ENCODE measurements around the gene RREB1.

The RREB1 gene

DNA sequence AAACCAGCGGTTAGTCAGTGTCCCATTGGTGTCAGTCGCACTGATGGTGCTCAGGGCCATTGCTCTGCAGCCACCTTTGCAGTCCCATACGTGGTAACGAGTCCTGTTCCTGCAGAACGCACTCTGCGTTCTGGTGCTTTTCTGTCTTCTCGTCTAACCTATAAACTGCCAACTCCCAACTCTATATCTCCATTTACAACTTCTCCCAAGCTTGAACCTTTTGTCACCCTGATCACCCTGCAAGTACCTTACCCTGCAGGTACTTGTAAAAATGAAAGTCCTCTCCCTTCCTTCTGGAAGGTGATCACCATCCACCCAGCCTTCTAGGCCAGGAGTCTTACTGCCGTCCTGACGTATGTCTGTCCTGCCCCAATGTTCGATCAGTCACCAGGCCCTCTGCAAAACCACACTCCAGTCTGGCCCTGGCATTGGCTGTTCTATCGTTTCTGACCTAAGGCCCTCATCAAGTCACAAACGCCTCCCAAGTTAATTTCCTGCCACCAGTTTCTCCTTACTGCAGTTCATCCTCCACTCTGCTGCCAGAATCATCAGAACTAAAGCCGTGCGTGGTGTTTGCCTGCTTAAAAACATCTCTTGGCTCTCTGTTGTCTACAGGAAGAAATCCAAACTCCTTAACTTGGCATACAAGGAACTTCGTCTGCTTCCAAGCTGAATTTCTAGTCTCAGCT, 7.9 kb downstream of the RREB1 start:
- intact Hi-C loops (cut with DNase I), result loop anchor here (10.0 kb wide), 1 partner anchor 119 kb away; no protein-coding TSS in a partner anchor
- DNase-seq, result no peak

DNA sequence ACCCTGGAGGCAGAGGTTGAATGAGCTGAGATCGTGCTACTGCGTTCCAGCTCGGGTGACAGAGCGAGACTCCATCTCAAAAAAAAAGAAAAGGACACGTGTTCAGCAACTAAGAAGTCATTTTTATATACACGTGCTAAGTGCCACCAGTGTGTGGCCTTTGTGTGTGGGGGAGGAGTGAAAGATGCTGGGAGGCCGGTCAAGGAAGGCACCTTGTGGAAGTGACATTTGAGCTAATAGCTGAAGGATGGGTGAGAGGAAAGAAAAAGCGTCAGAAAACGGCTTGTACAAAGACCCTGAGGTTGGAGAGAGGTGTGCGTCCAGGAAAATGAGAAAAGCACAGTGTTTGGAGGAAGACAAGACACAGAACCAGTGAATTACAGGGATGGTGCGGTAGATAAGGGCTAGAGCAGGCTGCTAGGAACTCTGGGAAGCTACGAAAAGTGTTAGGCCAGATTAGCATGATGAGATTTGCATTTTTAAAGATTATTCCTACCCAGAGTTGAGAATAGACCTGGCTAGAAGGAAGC, 11.6 kb downstream of the RREB1 start:
- intact Hi-C loops (cut with DNase I), result loop anchor here (10.0 kb wide), 1 partner anchor 115 kb away; no protein-coding TSS in a partner anchor
- no peak for DNase-seq

DNA sequence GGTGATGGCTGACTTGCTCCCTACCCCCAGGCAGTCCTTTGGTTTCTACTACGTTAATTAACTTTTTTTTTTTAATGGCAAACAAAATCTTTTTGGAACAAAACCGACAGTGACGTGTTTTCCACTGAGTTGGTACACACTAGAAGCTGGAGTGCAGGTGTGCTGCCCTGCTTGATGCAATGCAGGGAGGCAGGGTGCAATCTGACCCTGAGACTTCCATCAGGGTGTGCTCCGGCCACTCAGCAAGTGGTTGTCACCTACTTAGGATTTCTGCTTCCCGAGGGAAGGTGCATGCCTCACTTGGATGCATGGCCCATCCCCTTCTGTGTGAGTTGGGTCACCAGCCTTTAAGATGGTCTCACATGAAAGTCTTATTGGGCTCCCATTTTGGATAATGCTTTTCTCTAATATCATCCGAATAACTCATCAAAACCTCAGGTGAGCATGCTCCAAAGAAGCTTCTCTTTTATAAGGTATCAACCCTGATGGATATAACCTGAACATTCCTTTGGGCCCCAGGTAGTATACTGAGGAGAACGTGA, 14.0 kb downstream of the RREB1 start:
- no peak for DNase-seq
- intact Hi-C loops (cut with DNase I), result no loop called here

DNA sequence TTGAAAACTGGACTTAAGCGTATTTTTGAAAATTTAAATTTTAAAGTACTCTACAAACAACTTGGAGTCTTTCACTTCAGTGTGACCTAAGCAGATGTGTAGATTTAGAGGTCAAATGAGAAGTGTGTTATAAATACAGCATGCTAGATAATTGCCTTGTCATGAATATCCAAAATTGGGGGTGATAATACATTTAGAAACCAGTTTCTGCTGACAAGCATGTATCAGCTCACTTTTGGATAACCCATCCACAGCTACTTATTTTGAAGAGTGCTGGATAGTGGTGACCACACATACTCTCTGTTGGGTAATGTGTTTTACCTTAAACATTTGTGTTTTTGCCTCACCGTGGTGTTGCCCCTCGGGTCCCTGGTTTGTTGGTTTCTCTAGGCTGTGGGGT, 14.9 kb downstream of the RREB1 start:
- intact Hi-C loops (cut with DNase I), result no loop called here
- no peak for DNase-seq

DNA sequence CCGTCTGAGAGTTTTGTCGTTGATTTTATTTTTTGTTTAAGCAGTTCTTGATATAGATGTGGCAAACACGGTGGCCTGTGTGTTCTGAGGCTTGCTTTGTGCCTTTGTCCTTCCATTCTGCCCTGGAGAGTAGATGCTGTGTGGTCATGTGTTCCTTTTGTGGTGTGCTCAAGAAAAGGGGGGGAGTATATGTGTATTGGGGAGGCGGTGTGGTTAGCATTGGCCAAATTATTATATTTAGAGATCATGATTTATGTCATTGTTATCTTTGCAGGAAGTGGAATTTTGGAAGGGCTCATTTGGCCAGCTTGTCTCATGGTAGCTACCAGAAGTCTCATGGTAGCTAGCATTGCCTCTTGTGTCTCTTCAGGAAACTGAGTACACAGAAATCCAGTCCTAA, 16.4 kb downstream of the RREB1 start:
- DNase-seq, result peak in 1 of 42 donors; percentile 9
- intact Hi-C loops (cut with DNase I), result no loop called here

DNA sequence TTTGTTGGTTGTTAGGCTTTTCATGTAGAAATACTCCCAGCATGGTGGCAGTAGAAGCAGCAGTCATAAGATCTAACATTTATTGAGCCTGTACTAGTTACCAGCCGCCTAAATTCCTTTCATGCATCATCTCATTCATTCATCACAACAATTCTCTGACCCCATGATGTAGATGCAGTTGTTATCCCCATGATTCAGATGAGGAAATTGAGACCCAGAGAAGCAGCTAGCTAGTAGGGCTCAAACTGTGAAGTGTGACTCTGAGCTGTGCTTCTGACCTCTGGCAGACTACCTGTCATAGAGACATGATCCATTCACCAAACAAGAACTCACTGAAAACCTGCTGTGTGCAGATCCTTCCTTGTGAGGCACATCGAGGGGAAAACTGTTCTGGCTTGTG, 16.9 kb downstream of the RREB1 start:
- peak in 1 of 42 donors; percentile 21 for DNase-seq
- intact Hi-C loops (cut with DNase I), result no loop called here

DNA sequence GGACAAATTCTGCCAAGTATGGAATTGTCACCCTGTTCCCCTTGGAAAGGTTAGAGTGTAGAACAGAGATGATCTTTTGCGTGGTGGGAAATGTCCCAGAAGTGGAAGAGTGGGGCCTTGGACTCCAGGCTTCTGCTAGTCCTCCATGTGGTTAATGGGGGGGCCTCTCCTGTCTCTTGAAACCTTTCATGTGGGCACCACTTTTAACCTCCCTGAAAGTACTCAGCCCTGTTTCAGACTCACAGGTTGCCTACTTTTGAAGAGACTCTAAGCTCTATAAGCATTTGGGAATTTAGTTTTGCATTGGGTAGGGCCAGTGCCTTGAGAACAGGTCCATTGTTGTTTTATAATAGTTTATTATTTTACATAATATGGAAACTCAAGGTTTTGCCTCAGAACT, 17.5 kb downstream of the RREB1 start:
- intact Hi-C loops (cut with DNase I), result no loop called here
- DNase-seq, result peak in 1 of 42 donors; percentile 12

DNA sequence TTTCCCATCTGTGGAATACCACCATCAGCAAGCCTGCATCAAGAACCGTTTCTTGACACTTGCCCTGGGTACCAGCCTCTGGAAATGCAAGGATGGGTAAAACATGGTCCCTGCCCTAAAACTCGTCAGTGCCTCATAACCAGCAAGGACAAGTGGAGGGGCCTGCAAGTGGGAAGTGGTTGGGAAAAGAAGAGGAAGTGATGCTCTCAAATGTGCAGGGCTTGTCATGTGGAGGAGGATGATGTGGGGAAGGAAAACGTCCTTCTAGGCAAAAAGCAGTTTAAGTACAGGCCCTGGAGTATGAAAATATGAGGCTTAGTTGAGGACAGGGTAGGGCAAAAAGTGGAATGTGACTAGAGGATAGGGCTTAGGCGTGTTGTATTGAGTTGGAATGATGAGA, 19.0 kb downstream of the RREB1 start:
- DNase-seq, result peak in 3 of 42 donors; percentile 18 to 37 (median 26)
- intact Hi-C loops (cut with DNase I), result no loop called here

DNA sequence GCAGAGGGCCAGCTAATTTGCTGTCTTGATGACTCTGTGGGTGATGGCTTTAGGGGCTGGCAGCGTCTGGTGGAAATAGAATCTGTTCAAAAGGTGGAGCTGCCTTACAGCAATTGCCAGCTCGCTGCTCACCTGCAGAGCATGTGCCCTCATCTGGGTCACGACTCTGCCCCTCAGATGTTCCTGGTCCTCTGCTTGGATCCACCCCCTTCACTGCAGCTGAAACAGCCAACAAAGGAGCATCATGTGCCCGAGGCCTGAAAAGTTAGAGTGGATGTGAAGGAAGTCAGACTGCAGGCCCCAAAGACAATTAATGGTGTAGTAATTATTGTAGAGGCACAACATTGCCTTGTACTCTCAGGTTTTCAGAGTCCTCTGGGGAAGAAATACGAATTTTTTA, 19.9 kb downstream of the RREB1 start:
- intact Hi-C loops (cut with DNase I), result no loop called here
- DNase-seq, result peak in 1 of 42 donors; percentile 27

DNA sequence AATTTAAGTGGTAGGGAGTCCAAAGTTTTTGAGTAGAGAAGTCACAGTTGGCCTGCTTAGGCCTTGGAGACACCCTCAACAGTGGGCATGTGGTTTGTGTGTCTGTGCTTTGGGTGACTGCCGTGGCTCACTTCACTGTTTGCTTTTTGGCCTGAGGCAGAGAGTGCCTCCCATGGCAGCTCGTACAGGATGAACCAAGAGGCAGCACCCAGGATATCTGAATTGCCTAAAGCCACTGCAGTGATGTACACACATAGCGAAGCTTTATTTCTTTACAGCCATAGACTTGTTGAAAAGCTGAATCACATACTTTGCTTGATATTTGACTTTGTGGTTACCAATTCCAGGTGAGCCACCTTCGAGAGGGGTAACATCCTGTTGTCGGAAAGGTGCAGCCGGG, 21.6 kb downstream of the RREB1 start:
- intact Hi-C loops (cut with DNase I), result no loop called here
- no peak for DNase-seq

DNA sequence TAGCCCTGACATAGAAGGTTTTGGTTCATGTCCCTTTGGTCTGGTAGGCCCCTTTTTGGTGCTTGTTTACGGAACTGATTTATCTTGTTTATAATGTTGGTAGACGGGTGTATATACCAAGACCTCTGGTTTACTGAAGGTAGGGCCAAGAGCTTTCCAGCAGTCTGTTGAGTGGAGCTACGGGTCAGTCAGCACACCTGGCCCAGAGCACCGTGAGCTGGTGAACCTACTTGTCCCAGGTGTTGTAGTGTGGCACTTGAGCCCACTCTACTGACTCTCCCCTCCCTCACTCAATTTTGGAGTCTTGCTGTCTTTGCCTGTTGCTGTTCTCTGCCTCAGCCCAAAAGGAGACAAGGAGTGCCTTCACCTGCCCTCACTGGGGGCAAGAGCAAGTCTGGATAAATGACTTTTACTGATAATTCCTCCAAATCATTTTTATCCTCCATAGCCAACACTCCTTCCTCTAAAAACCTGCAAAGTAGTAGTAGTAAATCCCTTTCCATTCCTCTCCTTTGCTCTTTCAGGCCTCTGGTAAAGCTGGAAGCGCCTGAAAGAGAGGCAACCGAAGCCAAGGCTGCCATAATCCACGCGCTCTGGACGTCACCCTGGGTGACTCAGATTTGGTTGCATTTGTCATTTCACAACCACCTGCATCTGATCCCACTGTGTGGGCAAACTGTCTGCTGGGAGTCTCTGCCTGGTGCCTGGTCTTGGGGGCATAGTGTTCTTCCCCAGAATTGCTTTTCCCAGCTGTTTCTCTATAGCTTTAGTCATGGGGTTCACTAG, 22.2 kb downstream of the RREB1 start:
- intact Hi-C loops (cut with DNase I), result no loop called here

DNA sequence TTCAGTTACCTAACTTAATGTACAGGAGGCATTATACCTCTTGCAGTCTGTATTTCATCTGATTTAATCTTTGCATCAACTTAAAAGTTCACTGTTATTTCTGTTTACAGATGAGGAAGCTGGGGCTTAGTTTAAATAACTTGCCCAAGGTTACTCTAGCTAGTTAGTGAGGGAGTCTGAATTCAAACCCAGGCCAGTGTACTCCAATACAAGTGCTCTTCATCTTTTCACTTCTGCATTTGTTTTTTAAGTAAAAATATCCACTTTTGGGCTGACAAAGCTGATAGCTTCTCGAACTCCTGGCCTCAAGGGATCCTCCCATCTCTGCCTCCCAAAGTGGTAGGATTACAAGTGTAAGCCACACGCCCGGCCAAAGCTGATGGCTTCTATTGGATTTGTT, 23.6 kb downstream of the RREB1 start:
- DNase-seq, result no peak
- intact Hi-C loops (cut with DNase I), result no loop called here

More for the DNA sequence above, 22.2 kb downstream of the RREB1 start:
- DNase-seq, result peak in 2 of 42 donors; percentile 24 to 36

DNA sequence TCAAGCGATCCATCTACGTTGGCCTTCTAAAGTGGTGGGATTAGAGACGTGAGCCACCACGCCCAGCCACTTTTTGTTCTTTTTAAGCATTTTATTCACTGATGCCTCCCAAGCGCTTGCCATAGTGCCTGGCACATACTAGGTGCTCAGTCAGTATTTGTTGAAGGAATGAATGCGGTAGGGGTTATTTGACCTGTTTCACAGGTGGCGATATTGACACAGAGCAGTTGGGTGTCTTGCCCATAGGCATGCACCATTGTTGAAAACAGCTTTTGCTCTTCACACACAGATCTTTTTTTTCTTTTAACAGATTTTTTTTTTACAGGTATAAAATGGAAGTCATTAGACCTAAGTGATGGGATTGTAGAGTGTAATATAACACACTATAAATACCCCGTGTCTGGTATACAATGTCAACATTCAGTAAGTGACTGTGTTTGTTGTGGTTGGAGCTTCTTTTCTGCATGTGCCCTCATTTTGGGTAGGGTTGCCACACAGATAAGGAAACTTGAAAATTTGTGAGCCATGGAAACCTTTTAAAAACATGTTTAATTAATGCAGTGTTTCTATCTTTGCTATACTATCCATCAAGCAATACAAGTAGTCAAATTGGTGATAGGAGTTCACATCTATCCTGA, 24.8 kb downstream of the RREB1 start:
- intact Hi-C loops (cut with DNase I), result no loop called here
- peak in 1 of 42 donors; percentile 13 for DNase-seq

DNA sequence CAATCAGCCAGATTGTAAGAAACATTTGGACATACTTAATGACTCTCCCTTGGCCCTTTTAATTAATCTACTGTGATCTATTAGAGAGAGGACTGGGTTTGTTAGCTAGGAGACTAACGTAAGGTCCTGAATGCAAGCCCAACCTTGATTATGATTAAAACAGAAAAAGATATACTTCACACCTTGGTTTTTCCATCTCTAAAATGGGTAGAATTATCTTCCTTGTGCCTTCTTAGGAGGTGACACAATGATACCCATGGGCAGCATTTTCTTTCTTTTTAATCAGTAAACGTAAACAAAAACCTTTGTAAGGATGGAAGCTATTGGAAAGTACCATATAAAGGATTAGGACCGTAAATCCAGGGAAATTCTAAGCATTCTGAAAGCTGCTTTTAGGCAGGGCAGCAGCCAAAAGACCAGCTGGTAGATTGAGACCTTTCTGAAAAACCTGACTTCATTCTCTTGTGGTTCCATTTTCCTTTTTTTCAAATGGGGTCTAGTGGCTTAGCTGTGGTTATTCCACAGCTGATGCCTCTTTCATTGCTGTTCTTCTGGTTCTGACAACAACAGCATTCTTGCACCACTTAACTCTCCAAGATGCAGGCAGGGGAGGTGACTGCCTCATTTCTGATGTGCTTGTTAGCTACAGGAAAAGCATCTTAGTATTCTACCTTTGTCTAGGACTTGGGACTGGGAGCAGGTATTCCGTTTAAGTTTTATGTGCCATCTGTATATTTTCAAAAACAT, 27.4 kb downstream of the RREB1 start:
- no peak for DNase-seq
- intact Hi-C loops (cut with DNase I), result no loop called here

DNA sequence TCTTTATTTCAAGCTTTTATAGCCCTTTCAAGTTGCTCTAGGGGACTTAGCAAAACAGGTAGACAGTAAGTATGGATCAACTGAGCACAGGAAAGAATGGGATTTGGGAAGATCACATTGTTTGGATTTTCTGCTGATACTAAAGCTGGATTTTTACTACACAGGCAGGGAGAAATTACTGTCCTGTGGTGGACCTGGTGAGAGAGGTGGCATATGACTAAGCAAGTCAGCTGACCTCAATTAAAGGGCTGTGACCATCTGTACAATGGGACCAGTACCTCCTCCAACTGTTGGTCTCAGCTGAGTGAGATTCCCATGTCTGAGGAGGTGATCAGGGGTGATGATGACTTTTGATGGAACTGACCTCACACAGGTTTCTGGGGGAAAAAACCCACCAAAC, 28.0 kb downstream of the RREB1 start:
- intact Hi-C loops (cut with DNase I), result no loop called here
- DNase-seq, result no peak

DNA sequence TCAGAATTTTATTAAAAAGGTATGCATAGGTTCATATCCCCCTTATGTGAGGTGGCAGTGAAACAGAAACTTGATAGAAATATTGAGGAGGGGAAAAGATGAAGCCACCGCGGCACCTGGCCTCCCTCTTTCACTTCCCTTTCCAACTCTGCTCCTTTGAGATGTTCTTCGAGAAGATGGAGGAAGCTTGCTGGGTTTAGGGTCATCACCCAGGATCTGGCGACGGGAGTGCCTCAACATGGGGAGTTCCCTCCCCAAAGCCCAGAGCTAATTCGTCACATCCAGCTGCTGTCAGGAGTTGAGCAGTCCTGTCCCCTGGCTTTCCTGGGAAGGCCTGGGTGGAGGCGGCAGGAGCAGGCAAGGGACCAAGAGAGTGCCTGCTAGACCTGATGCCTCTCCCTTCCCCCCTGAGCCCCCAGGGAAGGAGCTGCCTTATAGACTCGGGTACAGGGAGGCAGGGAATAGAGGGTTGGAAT, 29.1 kb downstream of the RREB1 start:
- intact Hi-C loops (cut with DNase I), result no loop called here
- DNase-seq, result no peak

DNA sequence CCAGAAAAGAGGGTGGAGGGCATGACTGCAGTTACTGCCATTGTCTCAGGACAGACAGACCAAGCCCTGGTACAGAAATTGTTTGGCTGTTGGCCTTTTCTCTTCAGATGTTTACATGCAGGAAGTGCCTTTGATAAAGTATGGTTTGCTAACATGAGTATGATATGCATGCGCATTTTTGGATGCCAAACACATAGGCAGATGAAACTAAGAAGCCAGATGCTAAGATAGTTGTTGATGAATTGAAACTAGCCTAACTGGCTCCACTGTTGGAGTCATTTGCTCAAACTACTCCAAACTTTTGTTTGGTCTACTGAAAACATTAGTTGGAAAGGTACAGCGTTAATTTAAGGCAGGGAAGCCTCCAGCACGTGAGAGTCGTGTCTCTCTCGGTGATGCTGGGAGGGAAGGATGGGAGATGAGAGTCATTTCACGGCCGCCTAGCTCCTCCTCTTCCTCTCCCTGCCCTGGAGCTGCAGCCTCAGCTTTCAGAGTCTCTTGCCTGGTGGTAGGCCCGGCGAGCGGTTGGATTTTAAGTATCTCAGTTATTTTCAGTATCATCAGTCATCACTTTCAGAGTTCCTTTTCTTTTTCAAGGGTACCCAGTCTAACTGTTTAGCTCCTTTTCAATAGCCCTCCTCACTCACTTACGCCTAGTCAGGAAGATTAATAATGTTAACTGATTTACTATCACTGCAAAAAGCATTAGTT, 29.7 kb downstream of the RREB1 start:
- intact Hi-C loops (cut with DNase I), result no loop called here
- peak in 13 of 42 donors; percentile 20 to 61 (median 36) for DNase-seq

DNA sequence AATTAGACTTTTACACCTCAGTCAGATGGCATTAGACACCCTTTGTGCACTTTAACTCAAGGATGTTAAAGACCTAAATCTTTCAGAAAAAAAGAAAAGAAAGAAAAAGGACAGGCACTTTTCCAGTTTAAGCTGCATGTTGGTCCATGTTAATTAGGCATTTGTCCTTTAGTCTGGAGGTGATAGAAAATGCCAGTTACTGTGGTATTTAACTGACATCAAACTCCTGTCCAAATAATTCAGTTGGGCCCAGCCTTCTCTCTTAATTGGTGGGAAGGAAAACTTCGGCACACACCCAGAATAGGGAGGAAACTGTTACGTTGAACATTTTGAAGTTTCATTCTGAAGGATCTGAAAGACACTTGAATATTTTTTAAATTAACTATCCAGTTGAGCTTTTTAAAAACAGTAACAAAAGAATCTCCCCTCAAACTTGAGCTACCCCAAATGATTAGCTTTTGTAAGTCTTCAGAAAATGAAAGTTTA, 30.3 kb downstream of the RREB1 start:
- intact Hi-C loops (cut with DNase I), result no loop called here
- peak in 1 of 42 donors; percentile 30 for DNase-seq
